Panc1 (cell line): ENCODE data around the gene MYH7B.

Experiments
- POLR2AphosphoS5 ChIP-seq: IDR thresholded peaks from 2 replicates; pipeline ENCODE4 v1.6.1; 2012; ENCODE audit warnings: mild to moderate bottlenecking, low read depth, low read length, moderate library complexity
- TF ChIP-seq, protein P1 (sequence below): fragments of 450-650 bp; IDR thresholded peaks from 2 replicates; pipeline ENCODE4 v1.5.1; 2017; ENCODE audit warnings: mild to moderate bottlenecking
- TF ChIP-seq, protein P2 (sequence below), 2 experiments: IDR thresholded peaks; 2 replicates each; pipeline ENCODE4 v1.6.1; 2011 to 2012; ENCODE audit warnings: low read depth in 2 of 2, control low read depth in 1 of 2, low read length in 1 of 2, mild to moderate bottlenecking in 1 of 2, moderate library complexity in 1 of 2; ENCODE audit not compliant: insufficient read depth in 1 of 2

DNA sequence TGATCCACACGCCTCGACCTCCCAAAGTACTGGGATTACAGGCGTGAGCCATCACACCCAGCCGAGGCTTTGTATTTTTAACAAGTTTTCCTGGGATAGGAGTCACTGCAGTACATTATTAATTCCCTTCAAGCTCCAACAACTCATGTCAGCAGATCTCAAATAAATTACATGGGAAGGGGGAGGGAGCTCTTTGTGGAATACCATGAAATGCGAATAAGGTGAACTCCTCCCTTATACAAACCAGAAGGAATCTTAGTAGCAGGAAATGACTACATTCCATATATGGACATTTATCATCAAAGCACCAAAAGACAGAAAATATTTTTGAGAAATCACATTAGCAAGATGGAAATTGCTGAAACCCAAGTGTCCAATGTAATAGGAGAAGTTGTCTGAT lies 3.0 kb upstream of the MYH7B start:
- TF ChIP-seq, protein P1, sequence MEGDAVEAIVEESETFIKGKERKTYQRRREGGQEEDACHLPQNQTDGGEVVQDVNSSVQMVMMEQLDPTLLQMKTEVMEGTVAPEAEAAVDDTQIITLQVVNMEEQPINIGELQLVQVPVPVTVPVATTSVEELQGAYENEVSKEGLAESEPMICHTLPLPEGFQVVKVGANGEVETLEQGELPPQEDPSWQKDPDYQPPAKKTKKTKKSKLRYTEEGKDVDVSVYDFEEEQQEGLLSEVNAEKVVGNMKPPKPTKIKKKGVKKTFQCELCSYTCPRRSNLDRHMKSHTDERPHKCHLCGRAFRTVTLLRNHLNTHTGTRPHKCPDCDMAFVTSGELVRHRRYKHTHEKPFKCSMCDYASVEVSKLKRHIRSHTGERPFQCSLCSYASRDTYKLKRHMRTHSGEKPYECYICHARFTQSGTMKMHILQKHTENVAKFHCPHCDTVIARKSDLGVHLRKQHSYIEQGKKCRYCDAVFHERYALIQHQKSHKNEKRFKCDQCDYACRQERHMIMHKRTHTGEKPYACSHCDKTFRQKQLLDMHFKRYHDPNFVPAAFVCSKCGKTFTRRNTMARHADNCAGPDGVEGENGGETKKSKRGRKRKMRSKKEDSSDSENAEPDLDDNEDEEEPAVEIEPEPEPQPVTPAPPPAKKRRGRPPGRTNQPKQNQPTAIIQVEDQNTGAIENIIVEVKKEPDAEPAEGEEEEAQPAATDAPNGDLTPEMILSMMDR: no peak
- TF ChIP-seq, protein P2, sequence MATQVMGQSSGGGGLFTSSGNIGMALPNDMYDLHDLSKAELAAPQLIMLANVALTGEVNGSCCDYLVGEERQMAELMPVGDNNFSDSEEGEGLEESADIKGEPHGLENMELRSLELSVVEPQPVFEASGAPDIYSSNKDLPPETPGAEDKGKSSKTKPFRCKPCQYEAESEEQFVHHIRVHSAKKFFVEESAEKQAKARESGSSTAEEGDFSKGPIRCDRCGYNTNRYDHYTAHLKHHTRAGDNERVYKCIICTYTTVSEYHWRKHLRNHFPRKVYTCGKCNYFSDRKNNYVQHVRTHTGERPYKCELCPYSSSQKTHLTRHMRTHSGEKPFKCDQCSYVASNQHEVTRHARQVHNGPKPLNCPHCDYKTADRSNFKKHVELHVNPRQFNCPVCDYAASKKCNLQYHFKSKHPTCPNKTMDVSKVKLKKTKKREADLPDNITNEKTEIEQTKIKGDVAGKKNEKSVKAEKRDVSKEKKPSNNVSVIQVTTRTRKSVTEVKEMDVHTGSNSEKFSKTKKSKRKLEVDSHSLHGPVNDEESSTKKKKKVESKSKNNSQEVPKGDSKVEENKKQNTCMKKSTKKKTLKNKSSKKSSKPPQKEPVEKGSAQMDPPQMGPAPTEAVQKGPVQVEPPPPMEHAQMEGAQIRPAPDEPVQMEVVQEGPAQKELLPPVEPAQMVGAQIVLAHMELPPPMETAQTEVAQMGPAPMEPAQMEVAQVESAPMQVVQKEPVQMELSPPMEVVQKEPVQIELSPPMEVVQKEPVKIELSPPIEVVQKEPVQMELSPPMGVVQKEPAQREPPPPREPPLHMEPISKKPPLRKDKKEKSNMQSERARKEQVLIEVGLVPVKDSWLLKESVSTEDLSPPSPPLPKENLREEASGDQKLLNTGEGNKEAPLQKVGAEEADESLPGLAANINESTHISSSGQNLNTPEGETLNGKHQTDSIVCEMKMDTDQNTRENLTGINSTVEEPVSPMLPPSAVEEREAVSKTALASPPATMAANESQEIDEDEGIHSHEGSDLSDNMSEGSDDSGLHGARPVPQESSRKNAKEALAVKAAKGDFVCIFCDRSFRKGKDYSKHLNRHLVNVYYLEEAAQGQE (IDR thresholded peaks at IDR 0.05; ENCODE audit: insufficient read depth in 1 of 2, low read depth in 2 of 2, low read length in 1 of 2): no peak
- TF ChIP-seq POLR2AphosphoS5: no peak
